ENCODE results near the gene RTN4.

The RTN4 gene

DNA sequence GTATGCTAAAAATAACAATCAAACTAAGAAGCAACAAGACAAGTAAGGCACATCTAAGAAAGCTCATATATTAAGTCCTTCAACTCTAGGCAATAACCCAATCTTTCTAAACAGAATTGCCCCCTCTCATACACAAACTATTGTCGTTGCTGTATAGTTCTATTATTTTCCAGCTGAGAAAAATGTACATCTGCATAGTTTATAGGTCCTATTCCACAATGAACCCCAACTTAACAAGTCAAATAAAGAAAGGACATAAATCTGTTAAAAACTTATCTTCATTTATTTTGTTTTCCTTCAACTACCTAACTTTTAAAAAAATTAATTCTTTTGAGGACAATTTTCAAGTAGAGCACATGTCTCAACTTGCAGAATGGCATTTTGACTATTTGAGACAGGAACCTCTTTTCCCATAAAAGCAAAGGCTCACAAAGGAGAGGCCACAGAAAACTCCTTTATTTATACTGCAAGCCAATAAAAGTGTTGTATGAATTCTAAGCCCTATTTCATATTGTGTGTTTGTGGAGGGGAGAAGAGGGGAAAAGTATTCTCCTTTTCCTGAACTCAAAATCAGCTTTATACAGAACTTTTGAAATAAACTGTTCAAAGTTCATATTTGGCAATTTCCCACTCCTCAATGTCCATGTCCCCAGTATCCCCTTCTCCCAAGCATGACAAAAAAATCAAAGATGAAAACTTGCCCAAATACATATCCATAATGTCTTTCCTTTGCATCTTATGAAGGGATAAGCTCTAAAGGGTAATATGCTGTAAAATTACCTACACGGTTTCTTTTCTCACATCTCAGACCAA is 37.4 kb downstream of the RTN4 start:
- Histone ChIP-seq H3K4me1 (ENCODE audit: control insufficient read depth, insufficient read depth, low read length) (peaks cover 31% of the 10 kb centered on the region), H3K9me3 (ENCODE audit: control insufficient read depth, low read length) (no peaks in the 10 kb centered on the region), H3K27me3 (ENCODE audit: control insufficient read depth, insufficient read depth, low read length) (no peaks in the 10 kb centered on the region), H3K36me3 (ENCODE audit: control insufficient read depth, insufficient read depth, low read length) (no peaks in the 10 kb centered on the region), H3K9ac (ENCODE audit: low read length) (no peak overlapping the region), H3K4me3 (ENCODE audit: low read length) (no peak overlapping the region)

DNA sequence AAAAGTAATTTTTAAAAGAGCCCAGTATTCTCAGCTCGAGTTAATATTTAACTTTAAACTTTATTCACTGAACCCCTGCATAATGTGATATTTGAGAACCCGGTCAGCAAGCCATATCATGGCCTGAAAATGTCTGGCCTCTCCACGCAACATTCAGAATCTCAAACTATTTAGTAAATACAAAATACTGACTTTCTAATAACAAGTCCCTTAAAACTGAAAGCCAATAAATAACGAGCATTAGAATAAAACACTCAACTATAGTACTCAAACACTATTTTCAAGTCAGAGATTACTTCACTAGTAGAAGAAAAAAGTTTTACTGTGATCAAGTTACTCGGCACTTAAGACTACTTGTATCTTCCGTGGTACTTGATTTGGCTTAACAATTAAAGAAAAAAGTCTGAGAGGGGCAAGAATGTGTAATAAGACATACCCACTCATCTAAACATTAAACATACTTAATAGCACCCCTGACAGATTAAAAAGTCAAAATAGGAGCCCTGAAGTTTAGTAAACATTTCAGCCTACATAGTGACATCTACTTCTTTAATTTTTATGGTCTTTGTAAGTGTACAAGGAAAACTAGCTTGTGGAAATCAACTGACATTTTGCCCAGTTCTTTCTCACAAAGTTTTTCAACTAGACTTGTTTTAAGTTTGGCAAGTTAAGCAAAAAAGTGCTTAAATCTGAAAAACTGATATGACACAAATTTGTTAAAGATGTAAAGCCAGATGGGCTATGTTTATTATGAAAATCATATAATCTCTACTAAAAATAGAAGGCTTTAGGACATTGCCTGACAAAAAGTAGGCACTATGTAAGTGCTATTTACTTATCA is 38.2 kb downstream of the RTN4 start:
- H3K4me3 ChIP-seq (ENCODE audit: low read length): no peak overlapping the region
- H3K36me3 ChIP-seq (ENCODE audit: control insufficient read depth, insufficient read depth, low read length): no peaks in the 10 kb centered on the region
- no peaks in the 10 kb centered on the region for H3K27me3 ChIP-seq (ENCODE audit: control insufficient read depth, insufficient read depth, low read length)
- H3K9me3 ChIP-seq (ENCODE audit: control insufficient read depth, low read length): no peaks in the 10 kb centered on the region
- H3K9ac ChIP-seq (ENCODE audit: low read length): peak overlapping the region; percentile 65
- H3K4me1 ChIP-seq (ENCODE audit: control insufficient read depth, insufficient read depth, low read length): peaks cover 26% of the 10 kb centered on the region

DNA sequence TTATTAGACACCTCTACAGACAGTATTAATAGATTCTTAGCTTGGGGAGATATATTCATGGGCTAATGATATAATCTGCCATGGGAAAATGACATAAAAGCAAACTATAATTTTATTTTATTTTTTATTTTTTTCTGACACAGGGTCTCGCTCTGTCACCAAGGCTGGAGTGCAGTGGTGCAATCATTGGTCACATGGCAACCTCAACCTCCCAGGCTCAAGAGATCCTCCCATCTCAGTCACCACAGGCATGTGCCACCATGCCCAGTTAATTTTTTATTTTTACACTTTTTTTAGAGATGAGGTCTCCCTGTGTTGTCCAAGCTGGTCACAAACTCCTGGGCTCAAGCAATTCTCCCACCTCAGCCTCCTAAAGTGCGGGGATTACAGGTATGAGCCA is 39.3 kb downstream of the RTN4 start:
- H3K4me3 ChIP-seq (ENCODE audit: low read length): no peak overlapping the region
- peaks cover 30% of the 10 kb centered on the region for H3K4me1 ChIP-seq (ENCODE audit: control insufficient read depth, insufficient read depth, low read length)
- no peaks in the 10 kb centered on the region for H3K9me3 ChIP-seq (ENCODE audit: control insufficient read depth, low read length)
- H3K36me3 ChIP-seq (ENCODE audit: control insufficient read depth, insufficient read depth, low read length): no peaks in the 10 kb centered on the region
- H3K9ac ChIP-seq (ENCODE audit: low read length): no peak overlapping the region
- H3K27me3 ChIP-seq (ENCODE audit: control insufficient read depth, insufficient read depth, low read length): no peaks in the 10 kb centered on the region

DNA sequence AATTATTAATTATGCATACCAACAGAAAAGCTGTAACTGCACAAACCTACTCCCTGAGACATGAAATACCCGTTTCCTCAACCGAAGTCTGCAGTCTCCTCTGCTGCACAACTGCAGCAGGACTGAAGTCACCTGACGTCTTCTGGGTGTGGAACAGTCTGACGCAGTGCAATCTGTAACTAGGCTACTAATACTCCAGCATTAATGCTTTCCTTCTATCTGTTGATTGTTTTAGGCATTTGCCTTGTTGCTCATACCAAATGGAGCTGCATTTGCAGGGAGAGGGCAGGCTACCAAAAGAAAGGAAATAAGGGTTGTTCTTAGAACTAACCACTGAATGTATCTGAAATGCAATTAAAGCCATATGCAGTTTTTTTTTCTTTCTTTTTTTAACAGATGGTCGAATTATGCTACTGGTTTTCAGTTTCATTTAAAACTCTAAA is 40.1 kb downstream of the RTN4 start:
- Histone ChIP-seq H3K9me3 (ENCODE audit: control insufficient read depth, low read length) (no peaks in the 10 kb centered on the region), H3K9ac (ENCODE audit: low read length) (peak overlapping the region; percentile 40), H3K36me3 (ENCODE audit: control insufficient read depth, insufficient read depth, low read length) (no peaks in the 10 kb centered on the region), H3K4me3 (ENCODE audit: low read length) (no peak overlapping the region), H3K27me3 (ENCODE audit: control insufficient read depth, insufficient read depth, low read length) (no peaks in the 10 kb centered on the region), H3K4me1 (ENCODE audit: control insufficient read depth, insufficient read depth, low read length) (peaks cover 30% of the 10 kb centered on the region)

- Histone ChIP-seq H3K36me3 (ENCODE audit: control insufficient read depth, insufficient read depth, low read length) (no peaks in the 10 kb centered on the region), H3K4me1 (ENCODE audit: control insufficient read depth, insufficient read depth, low read length) (peaks cover 24% of the 10 kb centered on the region), H3K9ac (ENCODE audit: low read length) (peak overlapping the region; percentile 40), H3K4me3 (ENCODE audit: low read length) (no peak overlapping the region), H3K9me3 (ENCODE audit: control insufficient read depth, low read length) (no peaks in the 10 kb centered on the region), H3K27me3 (ENCODE audit: control insufficient read depth, insufficient read depth, low read length) (no peaks in the 10 kb centered on the region)
Observed at GRCh38 chr2:55009277-55010060, 40.8 kb downstream of the RTN4 start.

DNA sequence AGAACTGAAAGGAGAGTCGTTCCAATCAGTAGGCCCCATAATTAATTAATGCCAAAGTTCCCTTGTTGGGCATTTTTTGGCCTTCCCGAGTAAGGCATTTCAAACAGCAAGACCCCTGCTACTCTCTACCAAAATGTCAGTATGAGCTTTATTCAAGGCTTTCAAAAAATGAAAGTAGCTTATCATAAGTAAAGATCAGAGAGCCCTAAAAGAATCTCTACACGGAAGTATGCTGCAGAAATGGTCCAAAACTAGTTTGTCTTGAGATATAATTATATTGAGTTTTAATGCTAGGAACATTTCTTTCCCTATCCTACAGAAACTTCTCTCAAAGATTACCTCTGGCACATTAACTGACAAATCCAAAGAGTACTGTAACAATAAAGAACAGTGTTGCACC is 43.9 kb downstream of the RTN4 start:
- Histone ChIP-seq H3K9ac (ENCODE audit: low read length) (no peak overlapping the region), H3K36me3 (ENCODE audit: control insufficient read depth, insufficient read depth, low read length) (no peaks in the 10 kb centered on the region), H3K4me1 (ENCODE audit: control insufficient read depth, insufficient read depth, low read length) (peaks cover 8% of the 10 kb centered on the region), H3K27me3 (ENCODE audit: control insufficient read depth, insufficient read depth, low read length) (no peaks in the 10 kb centered on the region), H3K9me3 (ENCODE audit: control insufficient read depth, low read length) (no peaks in the 10 kb centered on the region), H3K4me3 (ENCODE audit: low read length) (no peak overlapping the region)

DNA sequence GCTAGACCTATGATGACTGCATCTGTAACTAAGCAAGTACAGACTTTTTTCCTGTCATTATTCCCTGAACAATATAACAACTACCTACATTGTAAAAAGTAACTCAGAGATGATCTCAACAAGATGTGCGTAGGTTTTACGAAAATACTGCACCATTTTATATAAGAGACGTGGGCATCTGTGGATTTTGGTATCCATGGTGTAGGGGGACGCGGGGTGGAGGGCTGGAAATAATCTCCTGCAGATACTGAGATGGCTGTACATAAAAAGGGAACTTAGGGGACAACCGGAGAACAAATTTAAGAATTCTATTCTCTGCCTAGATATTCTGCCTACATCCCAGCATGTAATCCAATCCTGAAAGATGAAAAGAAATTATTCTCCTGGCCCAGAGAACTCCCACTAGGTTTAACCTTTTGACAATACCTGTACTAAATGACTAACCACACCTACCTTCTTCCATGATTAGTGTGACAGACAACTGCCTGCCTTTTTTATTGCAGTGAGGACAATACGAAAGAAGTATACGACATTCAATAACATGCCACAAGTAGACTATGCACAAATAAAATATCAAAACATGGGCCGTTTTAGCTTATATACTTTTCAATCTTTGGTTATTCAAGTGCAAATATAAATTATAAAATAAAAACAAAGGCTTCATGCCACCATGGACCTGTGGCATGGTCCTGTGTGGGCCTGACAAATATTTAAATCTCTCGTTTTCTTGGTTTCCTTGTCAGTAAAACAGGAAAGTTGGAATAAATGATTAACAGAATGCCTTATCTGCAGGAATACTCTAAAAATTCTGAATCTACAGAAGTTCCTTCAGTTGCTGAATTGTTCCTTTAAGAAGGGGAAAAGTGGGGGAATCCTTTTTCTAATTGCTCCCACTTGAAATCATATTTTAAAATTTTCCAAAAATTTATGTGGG is 46.3 kb downstream of the RTN4 start:
- peaks cover 8% of the 10 kb centered on the region for H3K4me1 ChIP-seq (ENCODE audit: control insufficient read depth, insufficient read depth, low read length)
- no peak overlapping the region for H3K4me3 ChIP-seq (ENCODE audit: low read length)
- no peaks in the 10 kb centered on the region for H3K9me3 ChIP-seq (ENCODE audit: control insufficient read depth, low read length)
- H3K27me3 ChIP-seq (ENCODE audit: control insufficient read depth, insufficient read depth, low read length): no peaks in the 10 kb centered on the region
- H3K36me3 ChIP-seq (ENCODE audit: control insufficient read depth, insufficient read depth, low read length): no peaks in the 10 kb centered on the region
- no peak overlapping the region for H3K9ac ChIP-seq (ENCODE audit: low read length)

- Histone ChIP-seq H3K9me3 (ENCODE audit: control insufficient read depth, low read length) (no peaks in the 10 kb centered on the region), H3K4me3 (ENCODE audit: low read length) (no peak overlapping the region), H3K9ac (ENCODE audit: low read length) (no peak overlapping the region), H3K27me3 (ENCODE audit: control insufficient read depth, insufficient read depth, low read length) (no peaks in the 10 kb centered on the region), H3K4me1 (ENCODE audit: control insufficient read depth, insufficient read depth, low read length) (peaks cover 9% of the 10 kb centered on the region), H3K36me3 (ENCODE audit: control insufficient read depth, insufficient read depth, low read length) (no peaks in the 10 kb centered on the region)
Observed at GRCh38 chr2:55001716-55002115, 48.5 kb downstream of the RTN4 start.

DNA sequence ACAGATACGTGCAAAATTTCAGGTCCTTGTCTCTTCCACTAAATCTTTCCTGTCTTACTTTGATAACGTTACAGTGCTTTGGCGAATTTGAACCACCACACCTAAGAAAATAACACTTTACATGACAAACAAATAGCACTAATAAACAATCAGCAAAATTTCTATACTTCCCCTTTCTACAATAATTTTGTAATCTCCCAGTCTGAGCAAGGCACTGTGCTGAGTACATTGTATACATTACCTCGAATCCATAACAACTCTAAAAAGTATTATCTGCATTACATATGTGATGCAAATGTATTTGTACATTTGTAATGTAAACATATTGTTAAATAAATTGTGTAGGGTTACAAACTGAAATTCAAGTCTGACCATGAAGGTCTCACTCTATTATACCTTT is 49.9 kb downstream of the RTN4 start:
- H3K4me3 ChIP-seq (ENCODE audit: low read length): no peak overlapping the region
- H3K36me3 ChIP-seq (ENCODE audit: control insufficient read depth, insufficient read depth, low read length): no peaks in the 10 kb centered on the region
- no peak overlapping the region for H3K9ac ChIP-seq (ENCODE audit: low read length)
- no peaks in the 10 kb centered on the region for H3K27me3 ChIP-seq (ENCODE audit: control insufficient read depth, insufficient read depth, low read length)
- no peaks in the 10 kb centered on the region for H3K9me3 ChIP-seq (ENCODE audit: control insufficient read depth, low read length)
- H3K4me1 ChIP-seq (ENCODE audit: control insufficient read depth, insufficient read depth, low read length): peaks cover 8% of the 10 kb centered on the region

DNA sequence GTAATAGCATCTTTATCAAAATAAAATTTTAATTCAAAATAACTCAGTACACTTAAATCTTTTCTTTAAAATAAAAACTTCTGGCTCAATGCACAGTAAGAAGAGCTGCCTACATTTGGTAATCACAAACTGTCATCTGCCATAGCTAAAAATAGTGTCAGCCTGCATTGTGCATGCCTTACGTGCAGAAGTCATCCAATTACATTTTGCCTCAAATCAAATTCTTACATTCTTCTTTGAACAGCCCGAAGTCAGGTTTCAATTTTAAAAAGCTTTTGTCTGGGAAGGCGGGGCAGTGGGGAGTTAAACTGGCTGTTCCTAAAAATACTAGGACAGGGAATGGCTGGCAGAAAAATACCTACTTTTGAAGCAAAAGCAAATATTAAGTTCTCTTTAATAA is 51.1 kb downstream of the RTN4 start:
- no peaks in the 10 kb centered on the region for H3K36me3 ChIP-seq (ENCODE audit: control insufficient read depth, insufficient read depth, low read length)
- peaks cover 8% of the 10 kb centered on the region for H3K4me1 ChIP-seq (ENCODE audit: control insufficient read depth, insufficient read depth, low read length)
- no peak overlapping the region for H3K4me3 ChIP-seq (ENCODE audit: low read length)
- no peaks in the 10 kb centered on the region for H3K27me3 ChIP-seq (ENCODE audit: control insufficient read depth, insufficient read depth, low read length)
- H3K9me3 ChIP-seq (ENCODE audit: control insufficient read depth, low read length): no peaks in the 10 kb centered on the region
- no peak overlapping the region for H3K9ac ChIP-seq (ENCODE audit: low read length)

DNA sequence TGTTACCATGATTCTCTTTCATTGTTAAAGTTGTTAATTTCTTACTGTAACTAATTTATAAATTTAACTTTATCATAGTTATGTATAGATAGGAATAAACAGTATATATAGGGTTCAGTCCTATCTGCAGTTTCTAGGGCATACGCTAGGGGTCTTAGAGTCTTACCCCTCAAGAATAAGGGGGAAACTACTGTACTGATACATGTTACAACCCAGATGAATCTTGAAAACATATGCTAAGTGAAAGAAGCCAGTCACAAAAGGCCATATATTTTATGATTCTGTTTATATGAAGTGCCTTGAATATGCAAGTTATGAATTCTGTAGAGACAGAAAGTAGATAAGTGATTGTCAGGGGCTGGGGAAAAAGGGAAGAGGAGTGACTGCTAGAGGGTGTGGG is 52.4 kb downstream of the RTN4 start:
- Histone ChIP-seq H3K9me3 (ENCODE audit: control insufficient read depth, low read length) (no peaks in the 10 kb centered on the region), H3K27me3 (ENCODE audit: control insufficient read depth, insufficient read depth, low read length) (no peaks in the 10 kb centered on the region), H3K36me3 (ENCODE audit: control insufficient read depth, insufficient read depth, low read length) (no peaks in the 10 kb centered on the region), H3K4me3 (ENCODE audit: low read length) (no peak overlapping the region), H3K9ac (ENCODE audit: low read length) (no peak overlapping the region), H3K4me1 (ENCODE audit: control insufficient read depth, insufficient read depth, low read length) (peaks cover 12% of the 10 kb centered on the region)

All from mucosa of stomach (tissue), 1 donor.